ENCODE data around the gene C12orf75.
A peak's percentile ranks its signal among the peaks of the same experiment; 100 is the strongest.

The C12orf75 gene

GRCh38 chr12:105420046-105420445 lies 89.6 kb downstream of the C12orf75 start:
- DNase-seq, result no peak

- DNase-seq, result peak; percentile 35
Observed at GRCh38 chr12:105420659-105421240, 90.3 kb downstream of the C12orf75 start.

Measured in central memory CD4-positive, alpha-beta T cell (primary cell).